GM12874 (cell line): ENCODE measurements around the gene AUTS2.

Experiments used
- CTCF ChIP-seq: IDR thresholded peaks from 2 replicates; pipeline ENCODE4 v1.5.1; 2011; ENCODE audit warnings: low read depth, mild to moderate bottlenecking, control low read depth, low read length, moderate library complexity; ENCODE audit not compliant: insufficient read depth

The AUTS2 gene

GRCh38 chr7:69743436-69743835 lies 145.2 kb downstream of the AUTS2 start:
- TF ChIP-seq CTCF = no peak

- no peak for TF ChIP-seq CTCF
Measured at GRCh38 chr7:69744026-69744425, 145.8 kb downstream of the AUTS2 start.

GRCh38 chr7:69746383-69746782 lies 148.1 kb downstream of the AUTS2 start:
- TF ChIP-seq CTCF = no peak

GRCh38 chr7:69747144-69747543 lies 148.9 kb downstream of the AUTS2 start:
- no peak for TF ChIP-seq CTCF

- no peak for TF ChIP-seq CTCF
Measured at GRCh38 chr7:69748530-69748929, 150.3 kb downstream of the AUTS2 start.

DNA sequence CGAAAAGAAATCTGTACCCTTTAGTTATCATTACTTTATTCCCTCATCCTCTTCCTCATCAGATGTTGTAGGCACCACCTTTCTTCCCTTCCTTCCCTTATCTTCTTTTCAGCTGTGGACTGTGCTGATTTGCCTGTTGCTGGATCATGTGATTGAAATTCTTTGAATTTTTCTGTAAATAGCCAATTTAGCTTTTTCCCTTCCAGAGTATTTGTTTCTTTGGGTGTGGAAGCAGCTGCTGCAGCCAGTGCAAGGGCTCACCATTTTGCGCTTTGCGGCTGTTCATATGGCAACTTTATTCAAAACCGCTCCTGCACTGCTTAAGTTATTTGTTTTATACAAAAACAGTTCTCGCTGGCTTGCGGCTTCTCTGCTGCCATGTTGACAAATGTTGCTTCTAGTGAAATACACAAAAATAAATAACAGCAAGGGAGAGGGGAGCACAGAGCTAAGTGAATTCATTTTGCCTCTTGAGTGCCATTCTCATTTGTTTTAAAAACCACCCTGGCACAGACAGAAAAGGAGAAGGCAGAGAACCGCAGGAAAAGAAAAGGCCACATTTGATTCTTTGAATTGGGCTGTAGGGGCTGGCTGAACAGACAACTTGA lies 151.2 kb downstream of the AUTS2 start:
- no peak for TF ChIP-seq CTCF

- no peak for TF ChIP-seq CTCF
Measured at GRCh38 chr7:69749994-69750393, 151.7 kb downstream of the AUTS2 start.

GRCh38 chr7:69751026-69751425 lies 152.8 kb downstream of the AUTS2 start:
- no peak for TF ChIP-seq CTCF
